TTC549 (cell line): Measurements from ENCODE around the gene CARD19.

Experiments
- FAIRE-seq: peaks from 2 replicates; lab custom pipeline; 2012; peaks lifted over from hg19 to GRCh38; lab: Jason Lieb, UNC

Gene CARD19

DNA sequence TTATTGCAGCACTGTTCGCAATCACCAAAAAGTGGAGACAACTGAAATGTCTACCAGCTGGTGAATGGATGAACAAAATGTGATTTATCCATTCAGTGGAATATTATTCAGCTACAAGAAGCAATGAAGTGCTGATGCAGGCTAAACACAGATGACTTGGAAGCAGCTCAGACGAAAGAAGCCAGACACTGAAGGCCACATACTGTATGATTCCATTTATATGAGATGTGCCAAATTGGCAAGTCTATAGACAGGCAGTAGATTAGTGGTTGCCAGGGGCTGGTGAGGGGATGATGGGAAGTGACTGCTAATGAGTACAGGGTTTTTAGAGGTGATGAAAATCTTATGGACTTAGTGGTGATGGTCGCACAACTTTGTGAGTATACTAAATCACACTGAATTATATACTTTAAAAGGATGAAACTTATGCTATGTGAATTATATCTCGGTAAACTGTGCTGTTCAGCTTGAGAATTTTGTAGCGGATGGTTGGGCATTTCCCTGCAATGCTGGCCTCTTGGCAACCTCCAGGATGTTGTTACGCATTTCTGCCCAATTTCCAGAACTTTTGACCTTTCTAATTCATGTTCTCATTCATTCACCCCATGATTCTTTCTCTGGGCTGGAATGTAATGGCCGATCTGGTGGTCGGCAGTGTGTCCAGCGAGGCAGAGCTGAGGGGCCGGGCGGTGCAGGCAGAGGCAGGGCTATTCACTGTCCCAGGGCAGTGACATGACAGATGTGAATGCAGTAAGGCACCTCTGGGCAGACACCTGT, 66.0 kb downstream of the CARD19 start:
- no peak for FAIRE-seq
